ENCODE measurements around the gene ATP9A.

GRCh38 chr20:51729771-51730170, 38.4 kb downstream of the ATP9A start:
- no peak for TF ChIP-seq CTCF (conservative IDR thresholded peaks at IDR 0.05 in 1 of 2, IDR thresholded peaks at IDR 0.05 in 1 of 2; ENCODE audit: low read depth in 1 of 2, low read length in 2 of 2)
- no peak for TF ChIP-seq EZH2 (IDR thresholded peaks at IDR 0.05; ENCODE audit: low read length, missing control alignments)
